ENCODE measurements around the gene GAN.

GAN gene

GRCh38 chr16:81380932-81381331 is 66.2 kb downstream of the GAN start:
- TF ChIP-seq, protein P1, sequence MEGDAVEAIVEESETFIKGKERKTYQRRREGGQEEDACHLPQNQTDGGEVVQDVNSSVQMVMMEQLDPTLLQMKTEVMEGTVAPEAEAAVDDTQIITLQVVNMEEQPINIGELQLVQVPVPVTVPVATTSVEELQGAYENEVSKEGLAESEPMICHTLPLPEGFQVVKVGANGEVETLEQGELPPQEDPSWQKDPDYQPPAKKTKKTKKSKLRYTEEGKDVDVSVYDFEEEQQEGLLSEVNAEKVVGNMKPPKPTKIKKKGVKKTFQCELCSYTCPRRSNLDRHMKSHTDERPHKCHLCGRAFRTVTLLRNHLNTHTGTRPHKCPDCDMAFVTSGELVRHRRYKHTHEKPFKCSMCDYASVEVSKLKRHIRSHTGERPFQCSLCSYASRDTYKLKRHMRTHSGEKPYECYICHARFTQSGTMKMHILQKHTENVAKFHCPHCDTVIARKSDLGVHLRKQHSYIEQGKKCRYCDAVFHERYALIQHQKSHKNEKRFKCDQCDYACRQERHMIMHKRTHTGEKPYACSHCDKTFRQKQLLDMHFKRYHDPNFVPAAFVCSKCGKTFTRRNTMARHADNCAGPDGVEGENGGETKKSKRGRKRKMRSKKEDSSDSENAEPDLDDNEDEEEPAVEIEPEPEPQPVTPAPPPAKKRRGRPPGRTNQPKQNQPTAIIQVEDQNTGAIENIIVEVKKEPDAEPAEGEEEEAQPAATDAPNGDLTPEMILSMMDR (IDR thresholded peaks at IDR 0.05) = no peak
- Histone ChIP-seq H3K4me3 (ENCODE audit: low read depth in 1 of 2, low read length in 1 of 2) (no peak overlapping the region), H3K27me3 (no peaks in the 10 kb centered on the region), H3K27ac (no peak overlapping the region), H3K4me1 (ENCODE audit: control insufficient read depth in 1 of 2, insufficient read depth in 1 of 2, low read depth in 1 of 2, low read length in 1 of 2) (no peaks in the 10 kb centered on the region), H3K9me3 (no peaks in the 10 kb centered on the region), H3K36me3 (peaks cover 16% of the 10 kb centered on the region)

DNA sequence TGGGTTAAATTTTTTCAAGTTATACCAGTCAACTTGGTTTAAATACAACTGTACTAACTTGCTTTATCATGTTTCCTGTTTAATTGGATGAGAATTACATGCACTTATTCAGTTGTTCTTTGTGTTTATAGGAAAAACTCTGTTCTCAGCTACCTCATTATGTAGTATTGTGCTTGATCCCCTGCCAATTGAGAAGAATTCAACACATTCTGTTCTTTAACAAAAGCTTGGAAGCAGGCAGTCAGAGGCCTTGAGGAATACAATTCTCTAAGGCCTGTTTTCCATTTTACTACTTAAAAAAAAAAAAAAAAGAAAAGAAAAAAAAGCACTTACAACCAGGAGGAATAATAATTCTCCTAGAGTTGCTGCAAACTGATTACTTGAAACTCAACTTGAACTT is 69.2 kb downstream of the GAN start:
- TF ChIP-seq, protein P1 (IDR thresholded peaks at IDR 0.05) = no peak
- Histone ChIP-seq H3K27ac (no peak overlapping the region), H3K4me1 (ENCODE audit: control insufficient read depth in 1 of 2, insufficient read depth in 1 of 2, low read depth in 1 of 2, low read length in 1 of 2) (no peaks in the 10 kb centered on the region), H3K9me3 (no peaks in the 10 kb centered on the region), H3K27me3 (no peaks in the 10 kb centered on the region), H3K36me3 (peaks cover 4% of the 10 kb centered on the region), H3K4me3 (ENCODE audit: low read depth in 1 of 2, low read length in 1 of 2) (no peak overlapping the region)

GRCh38 chr16:81385031-81385756 is 70.4 kb downstream of the GAN start:
- no peak overlapping the region for H3K27ac ChIP-seq
- no peaks in the 10 kb centered on the region for H3K9me3 ChIP-seq
- H3K27me3 ChIP-seq = no peaks in the 10 kb centered on the region
- TF ChIP-seq, protein P1 (IDR thresholded peaks at IDR 0.05) = no peak
- H3K36me3 ChIP-seq = peaks cover 4% of the 10 kb centered on the region
- no peak overlapping the region for H3K4me3 ChIP-seq (ENCODE audit: low read depth in 1 of 2, low read length in 1 of 2)
- H3K4me1 ChIP-seq (ENCODE audit: control insufficient read depth in 1 of 2, insufficient read depth in 1 of 2, low read depth in 1 of 2, low read length in 1 of 2) = no peaks in the 10 kb centered on the region

DNA sequence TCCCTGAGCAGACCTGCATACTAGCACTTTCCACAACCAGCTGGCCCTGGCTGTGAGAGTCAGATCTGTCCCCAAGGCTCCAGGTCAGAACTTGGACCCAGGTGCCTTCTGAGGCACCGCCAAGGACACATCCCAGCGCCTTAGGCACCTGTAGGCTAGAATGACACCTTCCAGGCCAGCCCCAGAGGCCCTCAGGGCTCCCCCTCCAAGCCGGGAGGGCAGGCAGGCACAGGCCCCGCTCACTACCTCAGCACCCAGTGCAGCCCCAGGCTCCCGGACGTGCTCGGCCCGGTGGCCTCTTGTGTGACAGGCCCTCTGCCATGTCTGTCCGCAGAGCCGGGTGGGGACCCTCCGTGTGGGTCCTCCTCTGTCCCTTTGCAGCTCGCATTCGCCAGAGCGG is 73.6 kb downstream of the GAN start:
- H3K36me3 ChIP-seq = no peaks in the 10 kb centered on the region
- no peak overlapping the region for H3K27ac ChIP-seq
- no peaks in the 10 kb centered on the region for H3K27me3 ChIP-seq
- H3K4me1 ChIP-seq (ENCODE audit: control insufficient read depth in 1 of 2, insufficient read depth in 1 of 2, low read depth in 1 of 2, low read length in 1 of 2) = no peaks in the 10 kb centered on the region
- H3K4me3 ChIP-seq (ENCODE audit: low read depth in 1 of 2, low read length in 1 of 2) = no peak overlapping the region
- TF ChIP-seq, protein P1 (IDR thresholded peaks at IDR 0.05) = no peak
- H3K9me3 ChIP-seq = no peaks in the 10 kb centered on the region

- H3K4me3 ChIP-seq (ENCODE audit: low read depth in 1 of 2, low read length in 1 of 2) = no peak overlapping the region
- TF ChIP-seq, protein P1 (IDR thresholded peaks at IDR 0.05) = no peak
- H3K27me3 ChIP-seq = no peaks in the 10 kb centered on the region
- H3K27ac ChIP-seq = no peak overlapping the region
- no peaks in the 10 kb centered on the region for H3K4me1 ChIP-seq (ENCODE audit: control insufficient read depth in 1 of 2, insufficient read depth in 1 of 2, low read depth in 1 of 2, low read length in 1 of 2)
- no peaks in the 10 kb centered on the region for H3K36me3 ChIP-seq
- no peaks in the 10 kb centered on the region for H3K9me3 ChIP-seq
Observed at GRCh38 chr16:81390840-81391239, 76.1 kb downstream of the GAN start.

All from neutrophil (primary cell).